ENCODE results near the gene BEAN1. TPM values are rescaled to one million over a fixed set of nuclear protein-coding genes. Genes with fewer than 3 reads are reported as not detected.

Gene BEAN1
- total and polyA plus RNA-seq, 9 of the 15 experiments (the other 6 are each of a cell fraction or from before 2014, with no cell fraction given) = not detected

- in situ Hi-C loops (cut with MboI) = no loop called here
- BruUV-seq (replicated peaks) = no TSS peak
- Histone ChIP-seq H3K36me3 (ENCODE audit: control insufficient read depth, insufficient read depth, low read length) (no peaks in the 10 kb centered on the region), H3K4me1 (replicated peaks in 1 of 2; ENCODE audit: control insufficient read depth in 2 of 2, insufficient read depth in 2 of 2, low read length in 2 of 2) (peaks cover 0 to 7% of the 10 kb centered on the region in 2 experiments; a peak in 2 of 5 replicates), H3K9me3 (replicated peaks; ENCODE audit: control insufficient read depth, insufficient read depth, low read depth, low read length) (no peaks in the 10 kb centered on the region), H3K79me2 (ENCODE audit: control insufficient read depth, insufficient read depth, low read length) (no peaks in the 10 kb centered on the region), H3K9ac (ENCODE audit: insufficient read depth in 1 of 2, low read depth in 2 of 2, low read length in 2 of 2) (no peak overlapping the region), H4K20me1 (replicated peaks; ENCODE audit: control insufficient read depth, insufficient read depth, low read length) (no peaks in the 10 kb centered on the region), H2AFZ (ENCODE audit: low read depth, low read length) (no peak overlapping the region), H3K9me1 (ENCODE audit: control insufficient read depth, insufficient read depth, low read length) (no peaks in the 10 kb centered on the region), H3K4me3 (no peak overlapping the region), H3K27ac (ENCODE audit: extremely low read depth, low read depth, low read length) (no peak overlapping the region), H3K4me2 (ENCODE audit: insufficient read depth, low read length) (no peak overlapping the region), H3K27me3 (ENCODE audit: control insufficient read depth in 2 of 2, insufficient read depth in 2 of 2, low read length in 2 of 2) (peaks cover 12 to 53% of the 10 kb centered on the region in 2 experiments)
- DNase-seq (ENCODE audit: extremely low read depth in 1 of 4, low spot score in 3 of 4) (no peak), FAIRE-seq (no peak), ATAC-seq (no peak)
- intact Hi-C loops (cut with micrococcal nuclease) = no loop called here
- TF ChIP-seq KAT8 (IDR thresholded peaks at IDR 0.05; ENCODE audit: low read depth) (no peak), ZNF316 (IDR thresholded peaks at IDR 0.05) (no peak)
- 0% methylated on average over 2 of the region's 2 CpGs for WGBS (ENCODE audit: insufficient coverage, low coverage, missing lambda C conversion rate)
- ChIA-PET POLR2A (no interaction called here), CTCF (ENCODE audit: low intra/inter-chr PET ratio) (no interaction called here)
These were observed 4.7 kb upstream of the BEAN1 start for GRCh38 chr16:66422366-66422765.

- POLR2A ChIA-PET = no interaction called here
- BruUV-seq (replicated peaks) = no TSS peak
- no peaks in the 10 kb centered on the region for H3K79me2 ChIP-seq (ENCODE audit: control insufficient read depth, insufficient read depth, low read length)
- WGBS (ENCODE audit: insufficient coverage, low coverage, missing lambda C conversion rate) = 0% methylated on average over 1 of the region's 1 CpG
- CTCF ChIA-PET (ENCODE audit: low intra/inter-chr PET ratio) = no interaction called here
- H3K9ac ChIP-seq (ENCODE audit: insufficient read depth in 1 of 2, low read depth in 2 of 2, low read length in 2 of 2) = no peak overlapping the region
- TF ChIP-seq SP2 (IDR thresholded peaks at IDR 0.05; ENCODE audit: extremely low read depth, low read depth, low read length, poor library complexity, severe bottlenecking) (no peak), HIVEP1 (CRISPR knock-in tag; IDR thresholded peaks at IDR 0.05) (no peak), HDAC3 (IDR thresholded peaks at IDR 0.05; ENCODE audit: borderline replicate concordance, partially characterized antibody) (no peak), TRIM24 (IDR thresholded peaks at IDR 0.05) (no peak), EZH2 (IDR thresholded peaks at IDR 0.05; ENCODE audit: borderline replicate concordance, low read depth, low read length) (no peak), HNRNPLL (IDR thresholded peaks at IDR 0.05; ENCODE audit: low read depth, low read length, poor library complexity, severe bottlenecking) (no peak), GTF2E2 (tag; IDR thresholded peaks at IDR 0.05) (no peak), TCF3 (CRISPR knock-in tag; IDR thresholded peaks at IDR 0.05) (no peak)
- H3K9me1 ChIP-seq (ENCODE audit: control insufficient read depth, insufficient read depth, low read length) = no peaks in the 10 kb centered on the region
- H3K27ac ChIP-seq (ENCODE audit: extremely low read depth, low read depth, low read length) = no peak overlapping the region
- H3K9me3 ChIP-seq (replicated peaks; ENCODE audit: control insufficient read depth, insufficient read depth, low read depth, low read length) = no peaks in the 10 kb centered on the region
- peaks cover 13 to 55% of the 10 kb centered on the region in 2 experiments for H3K27me3 ChIP-seq (ENCODE audit: control insufficient read depth in 2 of 2, insufficient read depth in 2 of 2, low read length in 2 of 2)
- no peak for ATAC-seq
- intact Hi-C loops (cut with micrococcal nuclease) = no loop called here
- in situ Hi-C loops (cut with MboI) = no loop called here
- no peak for FAIRE-seq
- H3K4me3 ChIP-seq = no peak overlapping the region
- H3K4me1 ChIP-seq (replicated peaks in 1 of 2; ENCODE audit: control insufficient read depth in 2 of 2, insufficient read depth in 2 of 2, low read length in 2 of 2) = peaks cover 0 to 15% of the 10 kb centered on the region in 2 experiments; a peak in 2 of 5 replicates
- peaks cover 2% of the 10 kb centered on the region; the same call in 1 of the 2 replicates for H4K20me1 ChIP-seq (replicated peaks; ENCODE audit: control insufficient read depth, insufficient read depth, low read length)
- H2AFZ ChIP-seq (ENCODE audit: low read depth, low read length) = no peak overlapping the region
- no peak for DNase-seq (ENCODE audit: extremely low read depth in 1 of 4, low spot score in 3 of 4)
- H3K4me2 ChIP-seq (ENCODE audit: insufficient read depth, low read length) = no peak overlapping the region
- no peaks in the 10 kb centered on the region for H3K36me3 ChIP-seq (ENCODE audit: control insufficient read depth, insufficient read depth, low read length)
These were observed 3.9 kb upstream of the BEAN1 start for GRCh38 chr16:66423177-66423576.

Data from K562 (cell line).